HG03439 (cell line): ENCODE results near the gene PSG7.
"Not testable (repeated sequence)": the region's sequence is repeated elsewhere in the genome, so short reads cannot be mapped to it uniquely, and the experiment has no call there.

Experiments
- ATAC-seq: cut with Tn5 transposase; IDR thresholded peaks from one replicate; pipeline ENCODE4 v1.9.1; 2021; ENCODE audit warnings: mild to moderate bottlenecking, moderate library complexity; ENCODE audit not compliant: unreplicated experiment

The PSG7 gene

GRCh38 chr19:42937107-42937506 lies at the start of gene PSG7:
Gene PSG7 (minus strand): TSS chr19:42937207. CDS start chr19:42937076, 131 bp downstream.
- not testable (repeated sequence) for ATAC-seq

GRCh38 chr19:42985588-42985987 lies 48.6 kb upstream of the PSG7 start:
- no peak for ATAC-seq

GRCh38 chr19:42982111-42982510 lies 45.1 kb upstream of the PSG7 start:
- ATAC-seq: not testable (repeated sequence)

GRCh38 chr19:42971451-42971850 lies 34.4 kb upstream of the PSG7 start:
- not testable (repeated sequence) for ATAC-seq

- no peak for ATAC-seq
These were observed 28.2 kb upstream of the PSG7 start for GRCh38 chr19:42965176-42965575.

GRCh38 chr19:42961119-42961518 lies 24.1 kb upstream of the PSG7 start:
- no peak for ATAC-seq

GRCh38 chr19:42952126-42952525 lies 15.1 kb upstream of the PSG7 start:
- ATAC-seq: not testable (repeated sequence)

- ATAC-seq: not testable (repeated sequence)
These were observed 14.5 kb upstream of the PSG7 start for GRCh38 chr19:42951476-42951875.

GRCh38 chr19:42942187-42942789 lies 5.3 kb upstream of the PSG7 start:
- ATAC-seq: no peak

GRCh38 chr19:42934726-42935125 lies 2.3 kb downstream of the PSG7 start:
- not testable (repeated sequence) for ATAC-seq

- not testable (repeated sequence) for ATAC-seq
These were observed 2.8 kb downstream of the PSG7 start for GRCh38 chr19:42934183-42934582.

- not testable (repeated sequence) for ATAC-seq
These were observed 3.6 kb downstream of the PSG7 start for GRCh38 chr19:42933412-42933811.

- ATAC-seq: not testable (repeated sequence)
These were observed 4.4 kb downstream of the PSG7 start for GRCh38 chr19:42932485-42933101.

- ATAC-seq: not testable (repeated sequence)
These were observed 6.8 kb downstream of the PSG7 start for GRCh38 chr19:42930214-42930613.

- no peak for ATAC-seq
These were observed 8.1 kb downstream of the PSG7 start for GRCh38 chr19:42928896-42929295.

- ATAC-seq: no peak
These were observed 10.2 kb downstream of the PSG7 start for GRCh38 chr19:42926781-42927180.

- not testable (repeated sequence) for ATAC-seq
These were observed 13.9 kb downstream of the PSG7 start for GRCh38 chr19:42923106-42923505.

GRCh38 chr19:42920971-42921370 lies 16.0 kb downstream of the PSG7 start:
- not testable (repeated sequence) for ATAC-seq

- ATAC-seq: no peak
These were observed 17.3 kb downstream of the PSG7 start for GRCh38 chr19:42919757-42920079.

GRCh38 chr19:42919070-42919756 lies 17.8 kb downstream of the PSG7 start:
- ATAC-seq: not testable (repeated sequence)

- not testable (repeated sequence) for ATAC-seq
These were observed 18.5 kb downstream of the PSG7 start for GRCh38 chr19:42918377-42919069.
